Activated CD8-positive, alpha-beta memory T cell treated with anti-CD3 and anti-CD28 coated beads for 24 hours (primary cell): ENCODE measurements around the gene ALPK3.

Experiments used
- DNase-seq: peaks from one replicate; pipeline ENCODE4 v3.0.0-alpha.2; 2020

Gene ALPK3

GRCh38 chr15:84847382-84847781 is 30.2 kb downstream of the ALPK3 start:
- DNase-seq = no peak

DNA sequence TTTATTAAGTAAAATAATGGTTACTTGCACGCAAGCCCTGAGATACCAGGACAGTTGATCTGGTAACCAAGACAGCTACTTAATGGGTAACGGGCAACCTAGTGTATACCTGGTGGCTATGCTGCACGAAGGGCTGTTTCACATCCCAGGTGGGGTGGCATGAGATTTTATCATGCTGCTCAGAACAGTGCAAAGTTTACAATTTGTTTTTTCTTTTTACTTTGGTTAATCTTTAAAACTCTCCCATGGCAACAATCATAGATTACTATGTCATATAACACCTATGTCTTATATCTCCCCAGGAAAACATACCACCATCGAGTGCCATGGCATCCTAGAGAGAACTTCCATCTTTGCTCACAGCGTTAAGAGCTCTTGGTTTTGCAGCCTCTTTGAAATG is 35.1 kb downstream of the ALPK3 start:
- DNase-seq = no peak

- no peak for DNase-seq
These were observed 38.0 kb downstream of the ALPK3 start for GRCh38 chr15:84855136-84855535.

- no peak for DNase-seq
These were observed 38.6 kb downstream of the ALPK3 start for GRCh38 chr15:84855765-84856164.

DNA sequence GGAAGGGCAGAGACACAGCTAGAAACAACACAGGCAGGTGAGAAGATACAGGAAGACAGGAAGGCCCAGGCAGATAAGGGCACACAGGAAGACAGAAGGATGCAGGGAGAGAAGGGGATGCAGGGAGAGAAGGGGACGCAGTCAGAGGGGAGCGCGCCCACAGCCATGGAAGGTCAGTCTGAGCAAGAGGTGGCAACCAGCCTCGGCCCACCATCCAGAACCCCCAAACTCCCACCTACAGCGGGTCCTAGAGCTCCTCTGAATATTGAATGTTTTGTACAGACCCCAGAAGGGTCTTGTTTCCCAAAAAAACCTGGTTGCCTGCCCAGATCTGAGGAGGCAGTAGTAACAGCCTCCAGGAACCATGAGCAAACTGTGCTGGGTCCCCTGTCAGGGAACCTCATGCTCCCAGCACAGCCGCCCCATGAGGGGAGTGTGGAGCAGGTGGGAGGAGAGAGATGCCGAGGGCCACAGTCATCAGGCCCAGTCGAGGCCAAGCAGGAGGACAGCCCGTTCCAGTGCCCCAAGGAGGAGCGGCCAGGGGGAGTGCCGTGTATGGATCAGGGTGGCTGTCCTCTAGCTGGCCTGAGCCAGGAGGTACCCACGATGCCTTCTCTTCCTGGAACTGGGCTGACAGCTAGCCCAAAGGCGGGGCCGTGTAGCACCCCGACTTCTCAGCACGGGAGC is 39.7 kb downstream of the ALPK3 start:
- no peak for DNase-seq

DNA sequence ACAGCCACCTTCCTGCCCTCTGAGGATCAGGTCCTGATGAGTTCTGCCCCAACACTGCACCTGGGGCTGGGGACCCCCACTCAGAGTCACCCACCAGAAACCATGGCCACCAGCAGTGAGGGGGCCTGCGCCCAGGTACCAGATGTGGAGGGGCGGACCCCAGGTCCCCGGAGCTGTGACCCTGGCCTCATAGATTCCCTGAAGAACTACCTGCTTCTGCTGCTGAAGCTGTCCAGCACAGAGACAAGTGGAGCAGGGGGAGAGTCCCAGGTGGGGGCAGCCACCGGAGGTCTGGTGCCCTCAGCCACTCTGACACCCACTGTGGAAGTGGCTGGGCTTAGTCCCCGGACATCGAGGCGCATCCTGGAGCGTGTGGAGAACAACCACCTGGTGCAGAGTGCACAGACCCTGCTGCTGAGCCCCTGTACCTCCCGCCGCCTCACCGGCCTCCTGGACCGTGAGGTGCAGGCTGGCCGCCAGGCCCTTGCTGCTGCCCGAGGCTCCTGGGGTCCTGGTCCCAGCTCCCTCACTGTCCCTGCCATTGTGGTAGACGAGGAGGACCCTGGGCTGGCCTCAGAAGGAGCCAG is 40.4 kb downstream of the ALPK3 start:
- no peak for DNase-seq

- DNase-seq = no peak
These were observed 41.1 kb downstream of the ALPK3 start for GRCh38 chr15:84858231-84858630.

- DNase-seq = no peak
These were observed 42.0 kb downstream of the ALPK3 start for GRCh38 chr15:84859144-84859543.

GRCh38 chr15:84859651-84860050 is 42.5 kb downstream of the ALPK3 start:
- DNase-seq = no peak

DNA sequence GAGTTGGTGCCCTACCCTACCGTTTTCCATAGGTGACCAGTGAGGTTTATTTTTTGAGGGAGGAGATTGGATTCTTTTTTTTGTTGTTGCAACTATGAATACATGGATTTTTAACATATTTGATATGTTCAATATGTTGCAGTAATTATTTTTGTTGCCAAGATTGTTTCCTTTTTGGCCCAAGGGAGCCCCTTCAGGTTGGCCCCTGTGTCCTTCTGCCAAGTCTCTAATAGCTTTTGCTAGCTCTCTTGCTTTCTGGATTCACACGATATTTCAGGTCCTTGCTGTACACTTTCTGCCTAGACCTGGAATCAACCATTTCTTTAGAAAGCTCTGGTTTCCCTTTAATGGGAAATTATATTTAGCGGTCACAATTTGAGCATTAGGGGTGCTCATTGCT is 44.6 kb downstream of the ALPK3 start:
- DNase-seq = no peak

DNA sequence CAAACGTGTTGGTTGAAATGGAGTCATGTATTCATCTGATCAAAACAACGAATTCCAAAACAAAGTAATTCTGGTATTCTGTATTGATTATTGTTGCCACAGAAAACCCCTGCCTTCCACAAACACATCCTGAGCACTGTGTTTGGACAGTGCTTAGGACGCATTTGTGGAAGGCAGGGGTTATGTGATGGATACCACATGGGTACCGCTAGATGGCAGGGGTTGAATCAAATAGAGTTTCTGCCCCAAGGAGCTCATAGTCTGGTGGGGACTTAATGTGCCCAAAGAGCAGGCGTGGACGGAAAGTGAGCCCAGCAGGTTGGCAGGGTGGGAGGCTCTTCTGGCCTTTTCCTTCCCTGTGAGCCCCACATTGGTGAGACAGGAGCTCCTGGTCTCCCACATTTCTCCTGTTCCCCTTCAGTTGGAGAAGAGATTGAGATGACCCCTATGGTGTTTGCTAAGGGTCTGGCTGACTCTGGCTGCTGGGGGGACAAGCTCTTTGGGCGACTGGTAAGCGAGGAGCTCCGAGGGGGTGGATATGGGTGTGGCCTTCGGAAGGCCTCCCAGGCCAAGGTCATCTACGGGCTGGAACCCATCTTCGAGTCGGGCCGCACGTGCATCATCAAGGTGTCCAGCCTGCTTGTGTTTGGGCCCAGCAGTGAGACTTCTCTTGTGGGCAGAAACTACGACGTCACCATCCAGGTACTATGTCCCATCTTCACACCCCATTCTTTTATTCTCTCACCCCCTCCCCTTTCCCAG is 45.2 kb downstream of the ALPK3 start:
- no peak for DNase-seq

- no peak for DNase-seq
These were observed 46.6 kb downstream of the ALPK3 start for GRCh38 chr15:84863565-84864443.

DNA sequence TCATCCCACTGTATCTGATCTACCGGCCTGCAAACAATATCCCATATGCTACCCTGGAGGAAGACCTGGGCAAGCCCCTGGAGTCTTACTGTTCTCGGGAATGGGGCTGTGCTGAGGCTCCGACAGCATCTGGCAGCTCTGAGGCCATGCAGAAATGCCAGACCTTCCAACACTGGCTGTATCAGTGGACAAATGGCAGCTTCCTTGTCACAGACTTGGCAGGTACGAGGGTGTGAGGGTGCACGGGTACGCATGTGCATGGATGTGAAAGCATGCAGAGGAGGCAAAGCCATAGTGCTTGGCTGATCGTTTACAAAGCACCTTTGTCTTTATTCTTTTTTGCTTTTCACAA is 47.3 kb downstream of the ALPK3 start:
- DNase-seq = no peak

GRCh38 chr15:84865074-84865569 is 48.0 kb downstream of the ALPK3 start:
- DNase-seq = no peak

- no peak for DNase-seq
These were observed 51.1 kb downstream of the ALPK3 start for GRCh38 chr15:84868037-84868880.

DNA sequence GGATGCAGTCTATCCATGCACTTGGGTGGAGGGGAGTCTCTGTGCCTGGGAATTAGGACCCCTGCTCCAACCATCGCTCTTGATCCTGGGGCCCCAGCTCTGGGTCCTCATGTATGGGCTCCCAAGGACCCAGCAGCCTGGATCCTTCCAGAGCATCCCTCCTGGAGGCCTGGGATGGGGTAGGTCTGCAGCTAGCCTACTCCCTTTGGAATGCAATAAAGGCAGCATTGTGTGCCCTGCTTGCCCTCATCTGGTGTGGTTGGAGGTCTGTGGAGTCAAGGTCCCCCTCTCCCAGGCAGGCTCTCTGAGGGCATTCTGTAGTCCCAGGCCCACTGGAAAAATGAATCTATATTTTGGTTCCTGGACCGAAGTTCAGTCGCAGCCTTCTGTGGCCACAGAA is 52.4 kb downstream of the ALPK3 start:
- DNase-seq = no peak

- DNase-seq = no peak
These were observed 54.4 kb downstream of the ALPK3 start for GRCh38 chr15:84871428-84871985.

- DNase-seq = no peak
These were observed 55.1 kb downstream of the ALPK3 start for GRCh38 chr15:84872009-84872910.

- DNase-seq = no peak
These were observed 56.8 kb downstream of the ALPK3 start for GRCh38 chr15:84873997-84874396.

DNA sequence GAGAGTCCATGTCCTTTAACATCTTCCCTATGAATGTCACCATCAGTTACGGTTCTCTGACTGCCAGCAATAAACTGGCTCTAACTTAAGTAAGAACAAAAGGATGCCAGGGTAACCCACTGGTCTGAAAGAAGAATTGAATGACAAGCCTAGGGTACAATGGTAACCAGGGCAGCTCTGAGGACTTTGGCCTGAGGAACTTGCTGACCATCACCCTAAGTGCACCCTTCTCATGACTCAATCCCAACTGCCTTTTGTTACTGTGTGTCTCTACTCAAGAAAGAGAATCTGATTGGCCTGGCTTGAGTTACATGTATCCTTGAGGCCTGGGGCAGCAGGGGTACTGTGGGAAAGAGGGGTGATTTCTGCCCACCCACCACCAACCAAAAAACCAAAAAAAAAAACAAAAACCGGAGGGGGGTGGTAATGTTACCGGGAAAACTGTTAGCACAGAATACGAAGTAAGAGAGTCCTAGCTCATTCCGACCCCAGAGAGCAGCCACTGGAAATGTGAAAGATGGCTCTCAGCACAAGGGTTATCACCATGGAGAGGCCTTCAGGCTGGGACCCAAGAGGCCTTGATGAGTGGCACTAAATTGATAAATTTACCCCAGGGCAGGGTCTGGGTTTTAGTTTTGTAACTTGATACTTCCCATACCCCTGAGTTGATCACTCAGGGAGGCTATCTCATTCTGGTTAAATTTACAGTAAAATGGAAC is 58.0 kb downstream of the ALPK3 start:
- no peak for DNase-seq
